SK-N-SH (cell line): ENCODE data around the gene TMEM140. TPM values are rescaled to one million over a fixed set of nuclear protein-coding genes. Genes with fewer than 3 reads are reported as not detected.

Source experiments
- CTCF ChIA-PET: fragments of 300-600, 350-600 bp; formaldehyde crosslinking; extraction: SDS; loops from one replicate; lab custom pipeline; 2021; lab: Yijun Ruan, JAX
- POLR2A ChIA-PET: fragments of 350-600 bp; sonication (Branson Sonifier 250); formaldehyde crosslinking; extraction: SDS; loops from one replicate; lab custom pipeline; 2020; ENCODE audit warnings: antibody characterized with exemption, inconsistent platforms; lab: Yijun Ruan, JAX
- DNase-seq: peaks from one replicate; pipeline ENCODE4 v3.0.0; 2012
- H2AFZ ChIP-seq: fragments of 200-600 bp; sonication (generic); 2 replicates; pipeline ENCODE4 v1.8.1; 2016; ENCODE audit warnings: antibody characterized with exemption, mild to moderate bottlenecking, low read depth
- H3F3A ChIP-seq: fragments of 200-600 bp; sonication (generic); replicated peaks from 2 replicates; pipeline ENCODE3; 2016; ENCODE audit warnings: antibody characterized with exemption, mild to moderate bottlenecking; ENCODE audit not compliant: insufficient read depth
- H3K27ac ChIP-seq, 2 experiments: fragments of 200-500 bp in 1 of 2; fragments of 200-600 bp in 1 of 2; sonication (Bioruptor generic) in 1 of 2; sonication (generic), shearing (Covaris generic) in 1 of 2; 2 replicates each; pipeline versions ENCODE4 v1.5.1 to v1.6.1; 2014 to 2016; ENCODE audit warnings: low read depth in 2 of 2, inconsistent platforms in 1 of 2, low read length in 1 of 2, mild to moderate bottlenecking in 1 of 2, mixed read lengths in 1 of 2
- H3K27me3 ChIP-seq: fragments of 200-600 bp; sonication (generic), shearing (Covaris generic); 2 replicates; pipeline ENCODE4 v1.6.1; 2016; ENCODE audit warnings: mixed run types; ENCODE audit not compliant: insufficient read depth
- H3K36me3 ChIP-seq, 2 experiments: fragments of 200-500 bp in 1 of 2; fragments of 200-600 bp in 1 of 2; sonication (Bioruptor generic) in 1 of 2; sonication (generic) in 1 of 2; replicated peaks in 1 of 2; 2 replicates each; pipeline versions ENCODE3 to v1.5.1; 2014 to 2016; ENCODE audit warnings: low read length in 1 of 2, mild to moderate bottlenecking in 1 of 2; ENCODE audit not compliant: insufficient read depth in 2 of 2, control insufficient read depth in 1 of 2
- H3K4me1 ChIP-seq, 2 experiments: fragments of 200-500 bp in 1 of 2; fragments of 200-600 bp in 1 of 2; sonication (Bioruptor generic) in 1 of 2; sonication (generic), shearing (Covaris generic) in 1 of 2; 2 replicates each; pipeline versions ENCODE4 v1.5.1 to v1.6.1; 2014 to 2016; ENCODE audit warnings: low read depth in 1 of 2, low read length in 1 of 2, mixed run types in 1 of 2; ENCODE audit not compliant: insufficient read depth in 2 of 2, control insufficient read depth in 1 of 2
- H3K4me2 ChIP-seq: fragments of 200-600 bp; sonication (generic), shearing (Covaris generic); 2 replicates; pipeline ENCODE4 v1.6.1; 2017; ENCODE audit warnings: mixed run types
- H3K4me3 ChIP-seq, 2 experiments: fragments of 200-500 bp in 1 of 2; fragments of 200-600 bp in 1 of 2; sonication (Bioruptor generic) in 1 of 2; sonication (generic), shearing (Covaris generic) in 1 of 2; 2 replicates each; pipeline versions ENCODE4 v1.5.1 to v1.8.1; 2014 to 2016; ENCODE audit warnings: low read depth in 2 of 2, inconsistent platforms in 1 of 2, low read length in 1 of 2, mild to moderate bottlenecking in 1 of 2, mixed read lengths in 1 of 2, moderate library complexity in 1 of 2
- H3K79me2 ChIP-seq: fragments of 200-600 bp; sonication (generic); 2 replicates; pipeline ENCODE4 v1.8.1; 2017; ENCODE audit warnings: mild to moderate bottlenecking; ENCODE audit not compliant: insufficient read depth
- H3K9ac ChIP-seq: fragments of 200-600 bp; sonication (generic); 2 replicates; pipeline ENCODE4 v1.6.1; 2017; ENCODE audit warnings: mixed run types
- H3K9me2 ChIP-seq: fragments of 200-600 bp; sonication (generic); 2 replicates; pipeline ENCODE4 v1.6.1; 2017; ENCODE audit warnings: mixed run types
- H3K9me3 ChIP-seq: fragments of 200-600 bp; sonication (generic); 2 replicates; pipeline ENCODE4 v1.6.1; 2017; ENCODE audit warnings: mixed run types, mild to moderate bottlenecking, moderate library complexity
- H4K20me1 ChIP-seq: fragments of 200-600 bp; sonication (generic); 2 replicates; pipeline ENCODE4 v1.6.1; 2017; ENCODE audit warnings: mild to moderate bottlenecking, mixed run types; ENCODE audit not compliant: insufficient read depth
- CHD2 ChIP-seq: fragments of 150-350 bp; IDR thresholded peaks from 2 replicates; pipeline ENCODE4 v1.6.1; 2018; ENCODE audit warnings: low read length; ENCODE audit not compliant: partially characterized antibody
- CTCF ChIP-seq: fragments of 200-600 bp; sonication (generic); IDR thresholded peaks from 2 replicates; pipeline ENCODE4 v1.6.1; 2017; ENCODE audit warnings: antibody characterized with exemption, mild to moderate bottlenecking, moderate library complexity
- FOXJ3 ChIP-seq: sonication (generic); formaldehyde crosslinking; IDR thresholded peaks from 2 replicates; pipeline ENCODE4 v1.5.1; 2020; ENCODE audit warnings: mild to moderate bottlenecking, missing genetic modification reagents
- FOXM1 ChIP-seq: IDR thresholded peaks from 2 replicates; pipeline ENCODE4 v1.4.0; 2012; ENCODE audit warnings: low read depth, mild to moderate bottlenecking
- GABPA ChIP-seq: IDR thresholded peaks from 2 replicates; pipeline ENCODE4 v1.4.0; 2012; ENCODE audit warnings: low read depth, mild to moderate bottlenecking
- GATA2 ChIP-seq: sonication (generic); formaldehyde crosslinking; IDR thresholded peaks from 2 replicates; pipeline ENCODE4 v1.5.0; 2020; ENCODE audit warnings: mild to moderate bottlenecking, missing genetic modification reagents
- IRF3 ChIP-seq: fragments of 150-350 bp; IDR thresholded peaks from 2 replicates; pipeline ENCODE4 v1.6.1; 2016; ENCODE audit warnings: mild to moderate bottlenecking, low read depth, low read length
- MXI1 ChIP-seq: IDR thresholded peaks from 2 replicates; pipeline ENCODE4 v1.6.1; 2012; ENCODE audit warnings: mild to moderate bottlenecking, low read depth, low read length, improper control_type of control experiment
- NFIC ChIP-seq: IDR thresholded peaks from 2 replicates; pipeline ENCODE4 v1.4.0; 2012; ENCODE audit warnings: borderline replicate concordance
- NRF1 ChIP-seq: IDR thresholded peaks from 2 replicates; pipeline ENCODE4 v1.6.1; 2012; ENCODE audit warnings: low read depth, mild to moderate bottlenecking, low read length
- PBX3 ChIP-seq: IDR thresholded peaks from 2 replicates; pipeline ENCODE4; 2012
- RAD21 ChIP-seq: IDR thresholded peaks from 2 replicates; pipeline ENCODE4 v1.6.1; 2012; ENCODE audit warnings: mild to moderate bottlenecking, low read length
- REST ChIP-seq: IDR thresholded peaks from 2 replicates; pipeline ENCODE4 v1.6.1; 2012; ENCODE audit warnings: mild to moderate bottlenecking, low read depth, low read length, moderate library complexity
- RFX5 ChIP-seq: IDR thresholded peaks from 2 replicates; pipeline ENCODE4 v1.6.1; 2012; ENCODE audit warnings: mild to moderate bottlenecking, improper control_type of control experiment, low read length
- TEAD4 ChIP-seq: IDR thresholded peaks from 2 replicates; pipeline ENCODE4 v1.4.0; 2012; ENCODE audit warnings: mild to moderate bottlenecking, borderline replicate concordance; ENCODE audit not compliant: insufficient read depth
- YY1 ChIP-seq: IDR thresholded peaks from 2 replicates; pipeline ENCODE4 v1.4.0; 2012; ENCODE audit warnings: low read depth, mild to moderate bottlenecking
- ZBTB33 ChIP-seq: IDR thresholded peaks from 2 replicates; pipeline ENCODE4 v1.4.0; 2012; ENCODE audit warnings: low read depth, borderline replicate concordance
- WGBS: methylation state at CpG from one replicate; pipeline ENCODE4 v1.1.6; 2017; ENCODE audit warnings: low lambda C conversion rate; 5-methylcytosine and 5-hydroxymethylcytosine counted together
- polyA plus RNA-seq, 3 experiments: library from polyadenylated mRNA; depleted of rRNA; stranded (reverse); fragments of >200 nt; gene quantifications; 2 replicates each; pipeline ENCODE4 v1.2.3, GENCODE V29; 2012

TMEM140 gene
- polyA plus RNA-seq, 1 of the 3 experiments (the other 2 are of a cell fraction), result 0.12 TPM

GRCh38 chr7:135152442-135152841 lies 4.6 kb downstream of the TMEM140 start:
- Histone ChIP-seq H3K4me2 (no peak overlapping the region), H3K9me2 (no peaks in the 10 kb centered on the region), H3K36me3 (no peaks in the 10 kb centered on the region), H3K4me3 (no peak overlapping the region), H4K20me1 (no peaks in the 10 kb centered on the region), H3K79me2 (no peaks in the 10 kb centered on the region), H3F3A (no peaks in the 10 kb centered on the region), H3K27ac (no peak overlapping the region), H3K9ac (no peak overlapping the region), H2AFZ (no peak overlapping the region), H3K9me3 (no peaks in the 10 kb centered on the region; the same call in 1 of the 2 replicates), H3K27me3 (no peaks in the 10 kb centered on the region), H3K4me1 (peaks cover 0 to 2% of the 10 kb centered on the region in 2 experiments; a peak in 1 of 4 replicates)
- no peak for DNase-seq
- ChIA-PET CTCF (no interaction called here), POLR2A (no interaction called here)
- no peak for TF ChIP-seq CTCF
- TF ChIP-seq GATA2, result no peak
- TF ChIP-seq GABPA, result no peak
- TF ChIP-seq NRF1, result no peak
- TF ChIP-seq CHD2, result no peak
- no peak for TF ChIP-seq YY1
- TF ChIP-seq RAD21, result no peak
- no peak for TF ChIP-seq FOXM1
- TF ChIP-seq ZBTB33, result no peak
- TF ChIP-seq NFIC, result no peak
- no peak for TF ChIP-seq TEAD4
- no peak for TF ChIP-seq REST
- TF ChIP-seq PBX3, result no peak
- TF ChIP-seq IRF3, result no peak
- TF ChIP-seq MXI1, result no peak
- TF ChIP-seq FOXJ3 (CRISPR knock-in tag), result no peak
- no peak for TF ChIP-seq RFX5
- 95% methylated on average over 1 of the region's 1 CpG for WGBS
